Spleen (tissue), 11 donors: ENCODE data around the gene PPP2R5C. TPM values are rescaled to one million over a fixed set of nuclear protein-coding genes. Genes with fewer than 3 reads are reported as not detected.
A peak's percentile ranks its signal among the peaks of the same experiment; 100 is the strongest.

Experiments used
- DNase-seq: peaks from one replicate; pipeline ENCODE4 v3.0.0-alpha.2; 2020
- H3K27ac ChIP-seq, 8 donors: fragments of 200-600 bp; sonication (generic) in 7 of 8; 1 replicate in 4 of 8; 2 replicates in 4 of 8; pipeline versions ENCODE4 v1.5.0 to v1.8.0; 2016 to 2021; ENCODE audit warnings: inconsistent platforms in 4 of 8, mild to moderate bottlenecking in 4 of 8, moderate library complexity in 1 of 8
- H3K27me3 ChIP-seq, 7 donors: fragments of 200-600 bp; sonication (generic) in 6 of 7; replicated peaks in 1 of 7; 1 replicate in 4 of 7; 2 replicates in 3 of 7; pipeline versions ENCODE4 v1.5.0 to v1.8.0; 2016 to 2021; ENCODE audit warnings: inconsistent platforms in 3 of 7, mild to moderate bottlenecking in 1 of 7
- H3K36me3 ChIP-seq, 6 donors: fragments of 200-600 bp; sonication (generic) in 5 of 6; 1 replicate in 4 of 6; 2 replicates in 2 of 6; pipeline versions ENCODE4 v1.5.0 to v1.8.0; 2016 to 2021; ENCODE audit warnings: inconsistent platforms in 2 of 6
- H3K4me1 ChIP-seq, 6 donors: fragments of 200-600 bp; sonication (generic) in 5 of 6; 1 replicate in 3 of 6; 2 replicates in 3 of 6; pipeline versions ENCODE4 v1.5.0 to v1.8.0; 2016 to 2021; ENCODE audit warnings: inconsistent platforms in 3 of 6
- H3K4me3 ChIP-seq, 8 donors: fragments of 200-600 bp; sonication (generic) in 7 of 8; 1 replicate in 4 of 8; 2 replicates in 4 of 8; pipeline versions ENCODE4 v1.5.0 to v1.8.0; 2016 to 2021; ENCODE audit warnings: inconsistent platforms in 4 of 8, mild to moderate bottlenecking in 4 of 8, moderate library complexity in 2 of 8
- H3K9me3 ChIP-seq, 8 donors: fragments of 200-600 bp; sonication (generic) in 7 of 8; 1 replicate in 4 of 8; 2 replicates in 4 of 8; pipeline versions ENCODE4 v1.5.0 to v1.8.0; 2016 to 2021; ENCODE audit warnings: inconsistent platforms in 4 of 8
- POLR2A ChIP-seq, 3 donors: fragments of 450-650 bp; IDR thresholded peaks; one replicate each; pipeline ENCODE4 v1.5.1; 2017; ENCODE audit warnings: antibody characterized with exemption in 3 of 3, mild to moderate bottlenecking in 1 of 3
- POLR2AphosphoS5 ChIP-seq, 3 donors: sonication (generic); formaldehyde crosslinking; IDR thresholded peaks; one replicate each; pipeline ENCODE4 v1.5.1; 2017; ENCODE audit warnings: antibody characterized with exemption in 3 of 3
- WGBS, 5 donors: extraction: QIAGEN DNeasy Blood & Tissue Kit in 3 of 5; methylation state at CpG; one replicate each; pipeline versions ENCODE4 v1.1.5 to v1.1.7; 2013 to 2018; 5-methylcytosine and 5-hydroxymethylcytosine counted together
- intact Hi-C: fragments of 100-400 bp; cut with DNase I; formaldehyde crosslinking; loops from one replicate; pipeline ENCODE4 v1.15.0; 2023; ENCODE audit warnings: low total_unique reads
- polyA plus RNA-seq, 3 donors: library from polyadenylated mRNA; stranded (reverse); fragments of 200-250 nt; gene quantifications; one replicate each; pipeline ENCODE4 v1.2.1, GENCODE V29; 2013
- total RNA-seq, 7 donors: library from RNA; depleted of rRNA in 3 of 7; stranded (reverse); fragments of >200 nt in 3 of 7; fragmentation: NEBNext Ultra II Directional in 4 of 7; extraction: Animal tissue kit (Norgen Biotek cat#: 25700) in 4 of 7; gene quantifications; one replicate each; pipeline versions ENCODE4 v1.1.0 to v1.2.1, GENCODE V29; 2016 to 2021
- TF ChIP-seq, protein P1 (sequence below), 11 experiments: fragments of 200-600 bp in 7 of 11; fragments of 450-650 bp in 4 of 11; sonication (generic) in 4 of 11; IDR thresholded peaks in 8 of 11; conservative IDR thresholded peaks in 3 of 11; 1 replicate in 7 of 11; 2 replicates in 4 of 11; pipeline versions ENCODE4 v1.4.0 to v1.8.0; 2016 to 2021; ENCODE audit warnings: antibody characterized with exemption in 11 of 11, inconsistent platforms in 4 of 11, mild to moderate bottlenecking in 1 of 11
- donor health status: healthy with polysubstance abuse.
- donor health status: DM: no; HTN: no; CAD: no; lungs with moderate emphysema.
- donor health status: DM: no; HTN: no; CAD: no.
- donor health status: Bipolar disorder and iron deficiency.
- donor health status: healthy.
- donor health status: DM: no; HTN: no; CAD: no.
- donor health status: DM: yes; HTN: yes; CAD: no.

Gene PPP2R5C
- total and polyA plus RNA-seq, 10 donors: 80.8 to 322 (median 198) TPM

DNA sequence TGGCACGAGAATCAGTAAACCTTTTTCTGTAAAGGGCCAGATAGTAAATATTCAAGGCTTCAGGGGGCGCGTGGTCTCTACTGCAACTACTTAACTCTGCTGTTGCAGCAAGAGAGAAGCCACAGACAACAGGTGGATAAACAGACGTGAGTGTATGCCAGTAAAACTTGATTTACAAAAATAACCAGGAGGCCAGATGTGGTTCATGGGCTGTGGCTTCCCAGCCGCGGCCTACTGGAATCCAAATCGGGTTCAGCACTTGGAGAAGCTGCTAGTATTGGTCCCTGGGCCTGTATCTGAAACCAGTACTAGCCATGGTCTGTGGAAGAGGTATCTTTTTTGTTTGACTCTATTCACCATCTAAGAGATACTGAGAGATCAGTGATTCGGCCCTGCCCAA, 13.3 kb downstream of the PPP2R5C start:
- peaks cover 0 to 82% (median 42%) of the 10 kb centered on the region in 6 donors for H3K4me1 ChIP-seq
- TF ChIP-seq POLR2AphosphoS5 (IDR thresholded peaks at IDR 0.05): no peak
- TF ChIP-seq, protein P1, sequence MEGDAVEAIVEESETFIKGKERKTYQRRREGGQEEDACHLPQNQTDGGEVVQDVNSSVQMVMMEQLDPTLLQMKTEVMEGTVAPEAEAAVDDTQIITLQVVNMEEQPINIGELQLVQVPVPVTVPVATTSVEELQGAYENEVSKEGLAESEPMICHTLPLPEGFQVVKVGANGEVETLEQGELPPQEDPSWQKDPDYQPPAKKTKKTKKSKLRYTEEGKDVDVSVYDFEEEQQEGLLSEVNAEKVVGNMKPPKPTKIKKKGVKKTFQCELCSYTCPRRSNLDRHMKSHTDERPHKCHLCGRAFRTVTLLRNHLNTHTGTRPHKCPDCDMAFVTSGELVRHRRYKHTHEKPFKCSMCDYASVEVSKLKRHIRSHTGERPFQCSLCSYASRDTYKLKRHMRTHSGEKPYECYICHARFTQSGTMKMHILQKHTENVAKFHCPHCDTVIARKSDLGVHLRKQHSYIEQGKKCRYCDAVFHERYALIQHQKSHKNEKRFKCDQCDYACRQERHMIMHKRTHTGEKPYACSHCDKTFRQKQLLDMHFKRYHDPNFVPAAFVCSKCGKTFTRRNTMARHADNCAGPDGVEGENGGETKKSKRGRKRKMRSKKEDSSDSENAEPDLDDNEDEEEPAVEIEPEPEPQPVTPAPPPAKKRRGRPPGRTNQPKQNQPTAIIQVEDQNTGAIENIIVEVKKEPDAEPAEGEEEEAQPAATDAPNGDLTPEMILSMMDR (IDR thresholded peaks at IDR 0.05 in 8 of 11, conservative IDR thresholded peaks at IDR 0.05 in 3 of 11): no peak
- no peak for TF ChIP-seq POLR2A (IDR thresholded peaks at IDR 0.05)
- H3K27ac ChIP-seq: peak overlapping the region in 4 of 8 donors; percentile 30 to 62 (median 53)
- H3K4me3 ChIP-seq: no peak overlapping the region
- DNase-seq: no peak
- no peaks in the 10 kb centered on the region for H3K9me3 ChIP-seq
- intact Hi-C loops: loop anchor here (5.0 to 10.0 kb wide), 2 partner anchors 60 to 172 kb away; no protein-coding TSS in a partner anchor
- H3K27me3 ChIP-seq: no peaks in the 10 kb centered on the region
- H3K36me3 ChIP-seq: peaks cover 0 to 8% (median 0%) of the 10 kb centered on the region in 6 donors
- WGBS, 5 donors: 66 to 82% (median 73%) methylated on average over 8 of the region's 8 CpGs

DNA sequence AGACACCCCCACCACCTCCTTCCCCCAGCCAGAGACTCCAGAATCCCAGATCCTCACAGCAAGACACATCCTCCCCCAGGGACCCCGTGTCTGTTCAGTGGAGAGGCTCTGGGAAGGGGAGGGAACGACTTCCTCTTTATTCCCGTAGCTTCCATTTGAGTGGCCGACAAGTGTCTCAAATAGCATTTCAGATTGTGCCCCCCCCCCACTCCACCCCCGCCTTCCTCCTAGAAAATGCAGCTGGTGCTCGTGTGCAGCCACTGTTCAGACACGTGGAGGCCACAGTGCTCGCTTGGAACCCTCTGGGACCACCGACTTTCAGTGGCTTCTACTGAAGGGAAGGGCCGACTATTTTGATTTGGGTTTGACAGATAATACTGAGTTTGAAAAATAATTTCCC, 14.3 kb downstream of the PPP2R5C start:
- peak overlapping the region in 5 of 8 donors; percentile 25 to 62 (median 46) for H3K27ac ChIP-seq

DNA sequence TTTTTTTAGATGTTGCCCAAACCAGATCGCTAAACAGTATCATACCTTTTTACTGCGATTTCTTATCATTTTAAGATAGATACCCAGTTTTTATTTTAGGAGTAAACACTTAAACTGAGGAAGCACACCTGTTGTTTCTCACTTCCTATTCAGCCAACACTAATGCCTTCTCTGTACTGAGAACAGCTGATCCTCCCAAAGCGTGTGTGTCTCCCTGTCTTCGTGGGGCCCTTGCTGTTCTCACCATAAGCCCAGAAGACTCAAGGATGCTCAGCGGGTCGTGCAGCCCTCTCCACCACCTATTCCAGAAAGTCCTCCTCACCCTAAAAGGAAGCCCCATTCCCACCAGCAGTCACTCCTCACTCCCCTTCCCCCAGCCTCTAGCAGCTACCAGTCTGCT, 14.8 kb downstream of the PPP2R5C start:
- TF ChIP-seq POLR2AphosphoS5 (IDR thresholded peaks at IDR 0.05) (no peak), POLR2A (IDR thresholded peaks at IDR 0.05) (no peak)
- TF ChIP-seq, protein P1 (IDR thresholded peaks at IDR 0.05 in 8 of 11, conservative IDR thresholded peaks at IDR 0.05 in 3 of 11): no peak
- DNase-seq: no peak
- no peak overlapping the region for H3K4me3 ChIP-seq
- H3K9me3 ChIP-seq: no peaks in the 10 kb centered on the region
- H3K27me3 ChIP-seq: peaks cover 0 to 12% (median 9%) of the 10 kb centered on the region in 7 donors
- WGBS, 5 donors: 55 to 68% (median 60%) methylated on average over 6 of the region's 6 CpGs
- H3K27ac ChIP-seq: peak overlapping the region in 4 of 8 donors; percentile 37 to 62 (median 53)
- H3K4me1 ChIP-seq: peaks cover 5 to 87% (median 50%) of the 10 kb centered on the region in 6 donors
- intact Hi-C loops: loop anchor here (10.0 kb wide), 1 partner anchor 58 kb away; no protein-coding TSS in a partner anchor
- peaks cover 0 to 8% (median 0%) of the 10 kb centered on the region in 6 donors for H3K36me3 ChIP-seq

More for the DNA sequence above, 14.3 kb downstream of the PPP2R5C start:
- no peaks in the 10 kb centered on the region for H3K9me3 ChIP-seq
- TF ChIP-seq POLR2A (IDR thresholded peaks at IDR 0.05) (no peak), POLR2AphosphoS5 (IDR thresholded peaks at IDR 0.05) (no peak)
- TF ChIP-seq, protein P1 (IDR thresholded peaks at IDR 0.05 in 8 of 11, conservative IDR thresholded peaks at IDR 0.05 in 3 of 11): no peak
- DNase-seq: no peak
- H3K4me1 ChIP-seq: peaks cover 5 to 87% (median 47%) of the 10 kb centered on the region in 6 donors
- H3K36me3 ChIP-seq: peaks cover 0 to 8% (median 0%) of the 10 kb centered on the region in 6 donors
- intact Hi-C loops: loop anchor here (10.0 kb wide), 1 partner anchor 59 kb away; no protein-coding TSS in a partner anchor
- 52 to 77% (median 60%) methylated on average over 8 to 10 of the region's 10 CpGs for WGBS, 5 donors
- H3K4me3 ChIP-seq: no peak overlapping the region
- peaks cover 0 to 7% (median 4%) of the 10 kb centered on the region in 7 donors for H3K27me3 ChIP-seq

DNA sequence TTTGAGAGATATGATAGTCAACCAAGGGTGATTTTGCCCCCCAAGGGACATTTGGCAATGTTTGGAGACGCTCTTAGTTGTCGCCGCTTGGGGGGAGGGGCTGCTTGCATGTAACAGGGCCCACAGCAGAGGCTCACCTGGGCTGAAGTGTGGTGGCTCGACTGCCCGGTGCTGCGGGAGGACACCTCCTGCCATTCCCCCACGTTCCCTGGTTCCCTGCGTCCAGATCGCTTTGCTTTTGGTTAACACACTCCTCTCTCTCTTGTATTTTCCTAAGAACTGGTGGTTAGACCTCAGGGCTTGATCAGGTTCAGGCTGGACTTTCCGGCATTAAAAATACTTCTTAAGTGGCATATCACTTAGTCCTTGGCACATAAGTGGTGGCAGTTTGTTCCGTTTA, 18.9 kb downstream of the PPP2R5C start:
- Histone ChIP-seq H3K9me3 (no peaks in the 10 kb centered on the region), H3K36me3 (peaks cover 0 to 6% (median 0%) of the 10 kb centered on the region in 6 donors), H3K4me3 (peak overlapping the region in 5 of 8 donors; percentile 47 to 77 (median 53)), H3K4me1 (peaks cover 5 to 59% (median 38%) of the 10 kb centered on the region in 6 donors), H3K27me3 (peaks cover 0 to 17% (median 10%) of the 10 kb centered on the region in 7 donors), H3K27ac (no peak overlapping the region)
- WGBS, 5 donors: 61 to 77% (median 75%) methylated on average over 11 of the region's 11 CpGs
- intact Hi-C loops: no loop called here
- TF ChIP-seq, protein P1 (IDR thresholded peaks at IDR 0.05 in 8 of 11, conservative IDR thresholded peaks at IDR 0.05 in 3 of 11): no peak
- no peak for TF ChIP-seq POLR2A (IDR thresholded peaks at IDR 0.05)
- no peak for TF ChIP-seq POLR2AphosphoS5 (IDR thresholded peaks at IDR 0.05)
- no peak for DNase-seq
